ENCODE data around the gene CENPM. TPM values are rescaled to one million over a fixed set of nuclear protein-coding genes. Genes with fewer than 3 reads are reported as not detected.

Gene CENPM
- total and polyA plus RNA-seq, 10 of the 15 experiments (the other 5 are each of a cell fraction or from before 2014, with no cell fraction given) = 36.7 to 212 (median 74.7) TPM

DNA sequence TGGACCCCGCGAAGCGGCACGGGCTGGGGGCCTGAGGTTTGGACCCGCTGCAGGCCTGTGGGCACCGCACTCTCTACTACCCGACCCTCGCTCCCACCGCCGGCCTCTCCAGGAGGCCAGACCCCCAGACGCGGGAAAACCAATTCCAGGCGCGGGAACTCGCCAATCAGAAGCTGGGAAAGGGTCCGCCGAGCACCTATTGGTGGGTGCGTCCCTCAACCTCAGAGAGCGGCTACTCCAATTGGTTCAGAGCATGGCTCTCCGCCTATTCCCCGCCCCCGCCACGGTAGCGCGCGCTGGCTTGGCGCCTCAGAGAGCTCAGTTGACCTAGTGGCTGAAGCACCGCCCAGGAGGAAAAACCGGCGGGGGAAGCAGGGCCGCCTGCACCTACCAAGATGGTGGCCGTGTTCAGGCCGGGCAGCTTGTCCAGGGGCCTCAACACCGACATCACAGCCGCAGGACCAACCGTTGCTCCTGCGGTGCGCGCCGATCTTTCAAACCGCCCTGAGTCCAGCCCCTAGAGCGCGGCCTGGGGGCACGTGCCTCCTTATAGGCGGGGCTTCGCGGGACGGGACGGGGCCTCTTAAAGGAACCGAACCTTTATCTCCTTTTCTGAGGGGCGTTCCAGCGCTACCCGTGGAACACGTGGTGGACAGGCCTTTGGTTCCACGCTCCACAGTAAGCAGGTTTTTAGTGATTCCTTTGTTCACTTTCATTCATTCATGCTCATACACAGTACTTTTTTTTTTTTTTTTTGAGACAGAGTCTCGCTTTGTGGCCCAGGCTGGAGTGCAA is at the start of gene CENPM (continued):
- TF ChIP-seq PAX5 (IDR thresholded peaks at IDR 0.05; ENCODE audit: borderline replicate concordance, low read depth, low read length) (peak; percentile 52; the same call in 1 of the 2 replicates), HDGF (IDR thresholded peaks at IDR 0.05) (peak; percentile 50; the same call in 1 of the 2 replicates), RBBP5 (conservative IDR thresholded peaks at IDR 0.05) (no peak), KLF5 (IDR thresholded peaks at IDR 0.05; ENCODE audit: partially characterized antibody) (peak; percentile 66), RELA (IDR thresholded peaks at IDR 0.05; ENCODE audit: borderline replicate concordance, partially characterized antibody) (peak; percentile 72), RUNX3 (IDR thresholded peaks at IDR 0.05; ENCODE audit: low read length) (peak; percentile 31; the same call in 1 of the 2 replicates), IKZF2 (IDR thresholded peaks at IDR 0.05) (peak in 1 of 2 experiments; percentile 33; a peak in 2 of 4 replicates), SUZ12 (IDR thresholded peaks at IDR 0.05; ENCODE audit: unreplicated experiment) (no peak), TAF1 (IDR thresholded peaks at IDR 0.05; ENCODE audit: borderline replicate concordance, low read depth, low read length) (peak; percentile 52; the same call in 1 of the 2 replicates), NFXL1 (IDR thresholded peaks at IDR 0.05; ENCODE audit: borderline replicate concordance) (no peak), TCF3 (IDR thresholded peaks at IDR 0.05; ENCODE audit: borderline replicate concordance, insufficient read depth, low read depth, low read length) (0 out of 2 replicates have a peak, but pooled peaks have one; percentile 2), MTA3 (IDR thresholded peaks at IDR 0.05; ENCODE audit: borderline replicate concordance, low read length) (no peak), ZNF24 (IDR thresholded peaks at IDR 0.05) (no peak), POLR2AphosphoS5 (IDR thresholded peaks at IDR 0.05; ENCODE audit: low read length) (peak; percentile 55; the same call in 1 of the 2 replicates)
- TF ChIP-seq, protein P1, sequence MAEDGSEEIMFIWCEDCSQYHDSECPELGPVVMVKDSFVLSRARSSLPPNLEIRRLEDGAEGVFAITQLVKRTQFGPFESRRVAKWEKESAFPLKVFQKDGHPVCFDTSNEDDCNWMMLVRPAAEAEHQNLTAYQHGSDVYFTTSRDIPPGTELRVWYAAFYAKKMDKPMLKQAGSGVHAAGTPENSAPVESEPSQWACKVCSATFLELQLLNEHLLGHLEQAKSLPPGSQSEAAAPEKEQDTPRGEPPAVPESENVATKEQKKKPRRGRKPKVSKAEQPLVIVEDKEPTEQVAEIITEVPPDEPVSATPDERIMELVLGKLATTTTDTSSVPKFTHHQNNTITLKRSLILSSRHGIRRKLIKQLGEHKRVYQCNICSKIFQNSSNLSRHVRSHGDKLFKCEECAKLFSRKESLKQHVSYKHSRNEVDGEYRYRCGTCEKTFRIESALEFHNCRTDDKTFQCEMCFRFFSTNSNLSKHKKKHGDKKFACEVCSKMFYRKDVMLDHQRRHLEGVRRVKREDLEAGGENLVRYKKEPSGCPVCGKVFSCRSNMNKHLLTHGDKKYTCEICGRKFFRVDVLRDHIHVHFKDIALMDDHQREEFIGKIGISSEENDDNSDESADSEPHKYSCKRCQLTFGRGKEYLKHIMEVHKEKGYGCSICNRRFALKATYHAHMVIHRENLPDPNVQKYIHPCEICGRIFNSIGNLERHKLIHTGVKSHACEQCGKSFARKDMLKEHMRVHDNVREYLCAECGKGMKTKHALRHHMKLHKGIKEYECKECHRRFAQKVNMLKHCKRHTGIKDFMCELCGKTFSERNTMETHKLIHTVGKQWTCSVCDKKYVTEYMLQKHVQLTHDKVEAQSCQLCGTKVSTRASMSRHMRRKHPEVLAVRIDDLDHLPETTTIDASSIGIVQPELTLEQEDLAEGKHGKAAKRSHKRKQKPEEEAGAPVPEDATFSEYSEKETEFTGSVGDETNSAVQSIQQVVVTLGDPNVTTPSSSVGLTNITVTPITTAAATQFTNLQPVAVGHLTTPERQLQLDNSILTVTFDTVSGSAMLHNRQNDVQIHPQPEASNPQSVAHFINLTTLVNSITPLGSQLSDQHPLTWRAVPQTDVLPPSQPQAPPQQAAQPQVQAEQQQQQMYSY (CRISPR knock-in tag; IDR thresholded peaks at IDR 0.05) = no peak
- TF ChIP-seq, protein P2, sequence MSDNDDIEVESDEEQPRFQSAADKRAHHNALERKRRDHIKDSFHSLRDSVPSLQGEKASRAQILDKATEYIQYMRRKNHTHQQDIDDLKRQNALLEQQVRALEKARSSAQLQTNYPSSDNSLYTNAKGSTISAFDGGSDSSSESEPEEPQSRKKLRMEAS (IDR thresholded peaks at IDR 0.05; ENCODE audit: low read depth, low read length) = peak; percentile 97
- TF ChIP-seq, protein P3, sequence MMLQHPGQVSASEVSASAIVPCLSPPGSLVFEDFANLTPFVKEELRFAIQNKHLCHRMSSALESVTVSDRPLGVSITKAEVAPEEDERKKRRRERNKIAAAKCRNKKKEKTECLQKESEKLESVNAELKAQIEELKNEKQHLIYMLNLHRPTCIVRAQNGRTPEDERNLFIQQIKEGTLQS (IDR thresholded peaks at IDR 0.05; ENCODE audit: borderline replicate concordance, extremely low read depth, low read depth, low read length) = peak; percentile 80; the same call in 1 of the 2 replicates
- TF ChIP-seq, protein P4, sequence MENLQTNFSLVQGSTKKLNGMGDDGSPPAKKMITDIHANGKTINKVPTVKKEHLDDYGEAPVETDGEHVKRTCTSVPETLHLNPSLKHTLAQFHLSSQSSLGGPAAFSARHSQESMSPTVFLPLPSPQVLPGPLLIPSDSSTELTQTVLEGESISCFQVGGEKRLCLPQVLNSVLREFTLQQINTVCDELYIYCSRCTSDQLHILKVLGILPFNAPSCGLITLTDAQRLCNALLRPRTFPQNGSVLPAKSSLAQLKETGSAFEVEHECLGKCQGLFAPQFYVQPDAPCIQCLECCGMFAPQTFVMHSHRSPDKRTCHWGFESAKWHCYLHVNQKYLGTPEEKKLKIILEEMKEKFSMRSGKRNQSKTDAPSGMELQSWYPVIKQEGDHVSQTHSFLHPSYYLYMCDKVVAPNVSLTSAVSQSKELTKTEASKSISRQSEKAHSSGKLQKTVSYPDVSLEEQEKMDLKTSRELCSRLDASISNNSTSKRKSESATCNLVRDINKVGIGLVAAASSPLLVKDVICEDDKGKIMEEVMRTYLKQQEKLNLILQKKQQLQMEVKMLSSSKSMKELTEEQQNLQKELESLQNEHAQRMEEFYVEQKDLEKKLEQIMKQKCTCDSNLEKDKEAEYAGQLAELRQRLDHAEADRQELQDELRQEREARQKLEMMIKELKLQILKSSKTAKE (IDR thresholded peaks at IDR 0.05; ENCODE audit: low read depth, poor library complexity, severe bottlenecking) = no peak
- TF ChIP-seq, protein P5, sequence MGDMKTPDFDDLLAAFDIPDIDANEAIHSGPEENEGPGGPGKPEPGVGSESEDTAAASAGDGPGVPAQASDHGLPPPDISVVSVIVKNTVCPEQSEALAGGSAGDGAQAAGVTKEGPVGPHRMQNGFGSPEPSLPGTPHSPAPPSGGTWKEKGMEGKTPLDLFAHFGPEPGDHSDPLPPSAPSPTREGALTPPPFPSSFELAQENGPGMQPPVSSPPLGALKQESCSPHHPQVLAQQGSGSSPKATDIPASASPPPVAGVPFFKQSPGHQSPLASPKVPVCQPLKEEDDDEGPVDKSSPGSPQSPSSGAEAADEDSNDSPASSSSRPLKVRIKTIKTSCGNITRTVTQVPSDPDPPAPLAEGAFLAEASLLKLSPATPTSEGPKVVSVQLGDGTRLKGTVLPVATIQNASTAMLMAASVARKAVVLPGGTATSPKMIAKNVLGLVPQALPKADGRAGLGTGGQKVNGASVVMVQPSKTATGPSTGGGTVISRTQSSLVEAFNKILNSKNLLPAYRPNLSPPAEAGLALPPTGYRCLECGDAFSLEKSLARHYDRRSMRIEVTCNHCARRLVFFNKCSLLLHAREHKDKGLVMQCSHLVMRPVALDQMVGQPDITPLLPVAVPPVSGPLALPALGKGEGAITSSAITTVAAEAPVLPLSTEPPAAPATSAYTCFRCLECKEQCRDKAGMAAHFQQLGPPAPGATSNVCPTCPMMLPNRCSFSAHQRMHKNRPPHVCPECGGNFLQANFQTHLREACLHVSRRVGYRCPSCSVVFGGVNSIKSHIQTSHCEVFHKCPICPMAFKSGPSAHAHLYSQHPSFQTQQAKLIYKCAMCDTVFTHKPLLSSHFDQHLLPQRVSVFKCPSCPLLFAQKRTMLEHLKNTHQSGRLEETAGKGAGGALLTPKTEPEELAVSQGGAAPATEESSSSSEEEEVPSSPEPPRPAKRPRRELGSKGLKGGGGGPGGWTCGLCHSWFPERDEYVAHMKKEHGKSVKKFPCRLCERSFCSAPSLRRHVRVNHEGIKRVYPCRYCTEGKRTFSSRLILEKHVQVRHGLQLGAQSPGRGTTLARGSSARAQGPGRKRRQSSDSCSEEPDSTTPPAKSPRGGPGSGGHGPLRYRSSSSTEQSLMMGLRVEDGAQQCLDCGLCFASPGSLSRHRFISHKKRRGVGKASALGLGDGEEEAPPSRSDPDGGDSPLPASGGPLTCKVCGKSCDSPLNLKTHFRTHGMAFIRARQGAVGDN (IDR thresholded peaks at IDR 0.05) = peak; percentile 70

Measured in GM12878 (cell line).